Activated T-cell treated with anti-CD3 and anti-CD28 coated beads, Interleukin-2, amount 50 U/mL, for 4 hours (primary cell): ENCODE results near the gene TCF4. TPM values are rescaled to one million over a fixed set of nuclear protein-coding genes. Genes with fewer than 3 reads are reported as not detected.

Source experiments
- ATAC-seq, 2 donors: fragments of 200-7000 bp; cut with Tn5 transposase; one replicate each; pipeline ENCODE4 v1.10.0; 2021
- DNase-seq: peaks from one replicate; pipeline ENCODE4 v3.0.0-alpha.2; 2020
- H3K27me3 Mint-ChIP-seq: one replicate; pipeline ENCODE4 v1.8.0; 2021; ENCODE audit warnings: low read depth, mixed read lengths
- H3K36me3 Mint-ChIP-seq: one replicate; pipeline ENCODE4 v1.8.0; 2022; ENCODE audit warnings: mixed read lengths; ENCODE audit not compliant: insufficient read depth
- H3K4me1 Mint-ChIP-seq: one replicate; pipeline ENCODE4 v1.8.0; 2021; ENCODE audit warnings: low read depth, mixed read lengths
- H3K4me3 Mint-ChIP-seq: one replicate; pipeline ENCODE4 v1.8.0; 2021; ENCODE audit warnings: mild to moderate bottlenecking, moderate library complexity, mixed read lengths
- H3K9me3 Mint-ChIP-seq: one replicate; pipeline ENCODE4 v1.8.0; 2021; ENCODE audit warnings: mixed read lengths
- total RNA-seq, 3 donors: library from RNA; stranded (reverse); gene quantifications; one replicate each; pipeline ENCODE4 v1.2.1, GENCODE V29; 2021

TCF4 gene
- total RNA-seq, 3 donors from 2014 or later, result 0.91 to 2.6 (median 1.3) TPM

GRCh38 chr18:55310863-55311262, 277.1 kb downstream of the TCF4 start:
- Mint-ChIP-seq H3K36me3 (no peaks in the 10 kb centered on the region), H3K9me3 (no peaks in the 10 kb centered on the region), H3K27me3 (no peaks in the 10 kb centered on the region), H3K4me3 (no peak overlapping the region), H3K4me1 (no peaks in the 10 kb centered on the region)
- DNase-seq, result no peak
- ATAC-seq, result no peak

DNA sequence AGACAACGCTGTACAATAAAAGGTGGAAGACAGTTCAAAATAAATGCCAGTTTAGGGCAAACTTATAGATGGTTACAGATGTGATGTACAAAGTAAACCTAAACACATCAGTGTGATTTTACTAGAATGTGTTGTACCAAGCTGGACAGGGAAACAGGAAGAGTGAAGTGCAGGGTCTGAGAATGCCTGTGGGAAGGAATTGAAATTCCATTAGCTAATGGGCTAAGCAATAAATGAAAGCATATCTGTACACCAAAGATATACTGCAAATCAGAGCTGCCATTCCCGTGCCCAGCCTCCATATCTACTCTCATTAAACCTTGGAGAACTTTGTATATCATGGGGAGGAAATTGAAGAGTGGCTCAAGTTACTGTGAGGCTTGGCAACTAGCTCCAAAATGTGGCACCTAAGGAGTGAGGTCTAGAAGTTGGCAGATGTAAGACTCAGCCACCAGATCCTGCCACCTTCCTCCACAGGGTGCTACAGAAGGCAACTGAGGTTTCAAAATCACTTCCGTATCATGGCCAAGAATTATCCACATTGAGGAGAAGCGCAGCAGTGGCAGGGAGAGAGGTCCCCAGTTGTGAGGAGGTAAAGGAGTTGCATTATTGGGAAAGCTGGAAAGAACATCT, 277.8 kb downstream of the TCF4 start:
- Mint-ChIP-seq H3K4me1 (no peaks in the 10 kb centered on the region), H3K4me3 (no peak overlapping the region), H3K36me3 (no peaks in the 10 kb centered on the region), H3K27me3 (no peaks in the 10 kb centered on the region), H3K9me3 (no peaks in the 10 kb centered on the region)
- ATAC-seq, result no peak
- DNase-seq, result no peak

GRCh38 chr18:55309249-55309648, 278.7 kb downstream of the TCF4 start:
- H3K27me3 Mint-ChIP-seq, result no peaks in the 10 kb centered on the region
- no peaks in the 10 kb centered on the region for H3K9me3 Mint-ChIP-seq
- H3K4me1 Mint-ChIP-seq, result no peaks in the 10 kb centered on the region
- ATAC-seq (no peak), DNase-seq (no peak)
- no peaks in the 10 kb centered on the region for H3K36me3 Mint-ChIP-seq
- no peak overlapping the region for H3K4me3 Mint-ChIP-seq

DNA sequence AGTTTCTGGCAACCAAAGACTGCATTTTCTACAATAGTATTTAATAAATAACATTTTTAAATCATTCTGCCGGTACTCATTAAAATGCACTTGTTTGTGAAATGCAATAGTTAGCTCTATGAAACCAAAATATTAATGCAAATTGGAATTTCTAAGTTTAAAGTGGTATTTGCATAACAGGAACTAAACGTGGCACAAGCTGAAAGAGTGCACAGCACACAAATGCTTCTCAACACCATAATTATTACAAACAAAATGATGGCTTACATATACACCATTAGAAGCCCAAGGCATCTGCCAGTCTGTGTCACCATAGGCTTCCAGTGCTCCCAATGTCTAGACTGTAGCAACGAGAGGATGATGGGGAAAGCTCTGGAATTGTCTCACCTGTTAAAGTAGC, 280.5 kb downstream of the TCF4 start:
- H3K27me3 Mint-ChIP-seq, result no peaks in the 10 kb centered on the region
- H3K4me1 Mint-ChIP-seq, result no peaks in the 10 kb centered on the region
- no peaks in the 10 kb centered on the region for H3K9me3 Mint-ChIP-seq
- no peak for ATAC-seq
- no peaks in the 10 kb centered on the region for H3K36me3 Mint-ChIP-seq
- no peak for DNase-seq
- H3K4me3 Mint-ChIP-seq, result no peak overlapping the region

DNA sequence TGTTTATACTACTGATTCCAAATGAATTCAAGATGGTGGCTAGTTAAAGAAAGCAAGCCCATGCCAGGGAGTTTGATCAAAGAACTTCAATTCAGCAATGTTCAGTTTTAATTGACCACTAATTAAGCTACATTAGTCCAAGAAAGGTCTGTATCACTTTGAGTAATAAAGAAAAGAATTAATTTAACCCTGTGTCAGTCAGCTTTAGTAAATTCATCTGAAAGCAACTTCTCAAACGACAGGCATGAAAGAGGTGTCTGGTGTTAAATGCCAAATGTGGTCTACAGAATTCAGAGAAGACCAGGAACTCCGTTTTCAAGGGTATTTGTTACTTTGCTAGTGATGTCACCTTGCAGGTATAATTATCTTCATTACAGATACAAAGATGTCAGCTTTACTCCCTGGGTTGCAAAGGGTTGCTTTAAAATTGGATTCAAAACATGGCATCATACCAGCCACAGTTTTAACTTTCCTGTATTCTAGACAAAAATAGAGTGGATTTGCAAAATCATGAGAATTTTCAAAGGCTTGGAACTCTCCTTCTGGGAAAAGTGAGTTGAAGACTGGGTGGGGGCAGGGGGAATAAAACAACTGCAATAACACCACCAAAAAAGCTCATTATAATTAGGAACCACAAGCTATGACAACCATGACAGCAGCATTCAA, 281.5 kb downstream of the TCF4 start:
- Mint-ChIP-seq H3K4me3 (no peak overlapping the region), H3K36me3 (no peaks in the 10 kb centered on the region), H3K4me1 (no peaks in the 10 kb centered on the region), H3K27me3 (no peaks in the 10 kb centered on the region), H3K9me3 (no peaks in the 10 kb centered on the region)
- no peak for DNase-seq
- no peak for ATAC-seq

GRCh38 chr18:55302167-55302833, 285.7 kb downstream of the TCF4 start:
- Mint-ChIP-seq H3K36me3 (no peaks in the 10 kb centered on the region), H3K4me1 (no peaks in the 10 kb centered on the region), H3K4me3 (no peak overlapping the region), H3K27me3 (no peaks in the 10 kb centered on the region), H3K9me3 (no peaks in the 10 kb centered on the region)
- DNase-seq (no peak), ATAC-seq (no peak)

DNA sequence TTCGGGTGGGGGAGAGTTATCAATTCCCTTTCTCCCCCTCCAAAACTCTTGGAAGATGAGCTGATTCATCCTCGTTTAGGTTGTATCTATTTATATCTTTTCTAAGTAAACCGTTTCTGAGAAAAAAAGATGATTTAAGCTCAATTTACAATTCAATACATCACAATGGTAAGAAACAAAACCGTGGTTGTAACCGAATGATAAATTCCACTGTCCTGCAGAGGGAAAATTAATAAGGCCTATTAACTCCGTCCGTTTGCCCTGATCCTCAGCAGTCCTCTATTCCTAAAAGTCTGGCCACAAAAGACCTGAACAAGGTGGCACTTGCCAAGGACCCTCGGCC, 286.2 kb downstream of the TCF4 start:
- Mint-ChIP-seq H3K4me1 (no peaks in the 10 kb centered on the region), H3K4me3 (no peak overlapping the region), H3K36me3 (no peaks in the 10 kb centered on the region), H3K27me3 (no peaks in the 10 kb centered on the region), H3K9me3 (no peaks in the 10 kb centered on the region)
- ATAC-seq (no peak), DNase-seq (no peak)

- H3K4me1 Mint-ChIP-seq, result no peaks in the 10 kb centered on the region
- H3K9me3 Mint-ChIP-seq, result no peaks in the 10 kb centered on the region
- H3K36me3 Mint-ChIP-seq, result no peaks in the 10 kb centered on the region
- DNase-seq (no peak), ATAC-seq (no peak)
- H3K27me3 Mint-ChIP-seq, result no peaks in the 10 kb centered on the region
- H3K4me3 Mint-ChIP-seq, result no peak overlapping the region
Observed at GRCh38 chr18:55300936-55301531, 287.0 kb downstream of the TCF4 start.

GRCh38 chr18:55300421-55300935, 287.5 kb downstream of the TCF4 start:
- Mint-ChIP-seq H3K36me3 (no peaks in the 10 kb centered on the region), H3K9me3 (no peaks in the 10 kb centered on the region), H3K4me1 (no peaks in the 10 kb centered on the region), H3K4me3 (no peak overlapping the region), H3K27me3 (no peaks in the 10 kb centered on the region)
- no peak for DNase-seq
- ATAC-seq, result no peak

GRCh38 chr18:55296778-55297177, 291.2 kb downstream of the TCF4 start:
- no peak for ATAC-seq
- no peak for DNase-seq
- Mint-ChIP-seq H3K27me3 (no peaks in the 10 kb centered on the region), H3K9me3 (no peaks in the 10 kb centered on the region), H3K4me1 (no peaks in the 10 kb centered on the region), H3K4me3 (no peak overlapping the region), H3K36me3 (no peaks in the 10 kb centered on the region)

DNA sequence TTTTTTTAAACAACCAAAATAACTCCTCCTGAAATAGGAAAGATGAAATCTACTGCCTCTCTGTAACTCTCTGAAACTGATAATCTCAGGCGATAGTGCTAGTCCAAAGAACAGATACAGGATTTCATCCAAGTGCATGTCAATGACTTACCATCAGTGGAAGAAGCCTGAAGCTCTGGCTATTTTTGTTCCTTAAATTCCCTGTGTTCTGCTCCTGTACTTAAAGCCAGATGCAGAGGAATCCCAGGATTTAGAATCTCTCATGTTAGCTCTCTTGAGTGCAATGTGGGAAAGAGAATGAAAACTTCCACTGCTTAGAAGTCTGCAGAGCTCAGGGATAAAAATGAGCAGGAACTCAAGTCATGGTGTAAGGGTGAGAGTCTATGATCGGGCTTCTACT, 291.9 kb downstream of the TCF4 start:
- Mint-ChIP-seq H3K4me1 (no peaks in the 10 kb centered on the region), H3K9me3 (no peaks in the 10 kb centered on the region), H3K36me3 (no peaks in the 10 kb centered on the region), H3K27me3 (no peaks in the 10 kb centered on the region), H3K4me3 (no peak overlapping the region)
- DNase-seq (no peak), ATAC-seq (no peak)

DNA sequence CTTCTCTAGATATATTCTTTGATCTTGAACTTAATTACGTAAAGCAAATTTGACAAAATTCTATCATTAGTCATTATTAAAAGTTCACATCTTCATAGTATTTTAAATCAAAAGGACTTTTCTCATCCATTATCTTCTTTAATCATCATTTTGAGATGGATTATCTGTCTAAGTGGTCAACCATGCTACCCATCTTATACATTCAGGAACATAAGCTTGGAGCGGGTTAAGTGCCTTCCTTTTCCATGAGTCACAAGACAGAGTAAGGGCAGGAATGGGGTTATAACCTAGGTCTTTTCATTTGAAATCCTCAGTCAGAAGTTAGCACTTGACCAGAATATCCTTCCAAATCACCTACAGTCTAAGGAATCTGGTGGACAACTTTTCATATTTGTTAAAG, 297.1 kb downstream of the TCF4 start:
- no peaks in the 10 kb centered on the region for H3K36me3 Mint-ChIP-seq
- ATAC-seq (no peak), DNase-seq (no peak)
- H3K27me3 Mint-ChIP-seq, result no peaks in the 10 kb centered on the region
- H3K9me3 Mint-ChIP-seq, result no peaks in the 10 kb centered on the region
- H3K4me1 Mint-ChIP-seq, result no peaks in the 10 kb centered on the region
- no peak overlapping the region for H3K4me3 Mint-ChIP-seq

DNA sequence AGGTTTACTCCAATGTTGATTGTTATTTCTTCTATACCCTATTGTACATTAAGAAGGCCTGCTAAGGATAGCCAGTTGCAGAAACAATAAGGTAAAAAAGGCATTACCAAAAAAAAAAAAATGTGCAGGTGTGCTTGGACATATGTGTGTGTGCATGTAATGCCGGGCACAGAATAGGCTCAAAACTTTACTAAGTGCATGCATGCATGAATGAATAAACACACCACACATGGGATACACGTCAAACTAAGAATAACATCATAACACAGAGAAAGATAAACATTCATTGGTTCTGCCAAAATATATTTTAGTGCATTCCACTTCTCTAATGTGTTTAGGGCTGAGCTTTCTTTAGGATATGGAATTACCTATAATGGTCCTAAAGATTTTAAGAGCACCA, 298.2 kb downstream of the TCF4 start:
- no peaks in the 10 kb centered on the region for H3K9me3 Mint-ChIP-seq
- H3K4me1 Mint-ChIP-seq, result no peaks in the 10 kb centered on the region
- no peak for DNase-seq
- H3K4me3 Mint-ChIP-seq, result no peak overlapping the region
- no peaks in the 10 kb centered on the region for H3K36me3 Mint-ChIP-seq
- ATAC-seq, result no peak
- no peaks in the 10 kb centered on the region for H3K27me3 Mint-ChIP-seq

DNA sequence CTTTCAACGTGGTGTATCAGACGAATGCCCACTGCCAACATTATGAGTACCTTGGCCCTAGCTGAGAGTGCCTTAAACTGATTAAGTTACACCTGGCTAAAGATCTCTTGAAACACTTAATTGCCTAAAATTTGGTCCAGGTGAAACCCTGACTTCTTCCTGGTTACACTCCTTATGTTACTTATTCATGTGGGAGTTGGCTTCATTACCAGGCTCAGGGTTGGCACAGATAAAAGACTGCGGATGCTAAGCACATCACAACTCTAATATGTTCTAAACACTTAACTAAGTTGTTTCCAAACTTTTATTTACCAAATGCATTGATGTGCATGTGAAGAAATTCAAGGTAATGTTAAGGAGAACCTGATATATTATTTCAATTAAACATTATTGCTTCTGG, 298.9 kb downstream of the TCF4 start:
- Mint-ChIP-seq H3K4me1 (no peaks in the 10 kb centered on the region), H3K9me3 (no peaks in the 10 kb centered on the region), H3K4me3 (no peak overlapping the region), H3K36me3 (no peaks in the 10 kb centered on the region), H3K27me3 (no peaks in the 10 kb centered on the region)
- no peak for DNase-seq
- no peak for ATAC-seq
